GM19238 (cell line): ENCODE measurements around the gene AKAP8L.

Experiments used
- DNase-seq: peaks from one replicate; pipeline ENCODE4 v3.0.0; 2011; ENCODE audit warnings: low spot score; ENCODE audit not compliant: insufficient read length

Gene AKAP8L

DNA sequence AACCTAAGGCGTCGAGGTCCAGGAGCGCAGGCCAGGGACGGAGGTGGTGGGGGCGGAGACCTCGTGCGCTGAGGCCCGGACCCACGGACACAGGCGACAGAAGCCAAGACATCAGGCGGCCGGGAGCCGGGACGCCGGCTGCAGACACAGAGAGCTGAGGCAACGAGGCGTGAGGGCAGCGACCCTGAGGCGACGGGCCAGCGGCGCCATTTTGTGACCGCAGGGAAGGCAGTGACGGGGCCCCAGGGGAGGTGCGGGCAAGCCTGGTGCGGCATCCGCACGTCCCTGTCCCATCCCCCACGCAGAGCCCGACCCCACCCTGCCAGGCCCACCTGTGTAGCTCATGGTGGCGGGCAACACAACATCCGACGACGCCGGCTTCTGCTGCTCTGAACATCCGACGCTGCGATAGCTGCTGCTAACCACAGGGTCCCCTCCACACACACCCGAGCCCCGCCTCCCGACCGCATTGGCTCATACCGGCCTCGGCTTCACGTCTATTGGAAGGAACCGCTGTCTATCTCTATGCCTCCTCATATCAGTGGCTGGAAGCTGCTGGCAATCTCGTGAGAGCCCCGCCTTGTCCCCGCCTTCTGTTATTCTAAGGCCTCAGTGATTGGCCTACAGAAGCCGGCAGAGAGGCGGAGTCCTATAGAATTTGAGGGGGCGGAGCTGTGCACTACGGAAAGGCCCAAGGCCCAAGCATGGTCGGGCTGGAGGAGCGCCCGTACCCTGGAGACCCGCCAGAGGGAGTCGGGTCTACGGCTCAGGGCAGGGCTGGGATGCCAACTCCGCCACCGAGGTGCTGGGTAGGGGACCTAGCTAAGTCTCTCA, at the start of gene AKAP8L:
Gene AKAP8L, minus strand, starts transcription at position 410 of the 834 bp plus-strand sequence. Its CDS starts 65 bp downstream, at position 345.
- DNase-seq, result peak; percentile 98

DNA sequence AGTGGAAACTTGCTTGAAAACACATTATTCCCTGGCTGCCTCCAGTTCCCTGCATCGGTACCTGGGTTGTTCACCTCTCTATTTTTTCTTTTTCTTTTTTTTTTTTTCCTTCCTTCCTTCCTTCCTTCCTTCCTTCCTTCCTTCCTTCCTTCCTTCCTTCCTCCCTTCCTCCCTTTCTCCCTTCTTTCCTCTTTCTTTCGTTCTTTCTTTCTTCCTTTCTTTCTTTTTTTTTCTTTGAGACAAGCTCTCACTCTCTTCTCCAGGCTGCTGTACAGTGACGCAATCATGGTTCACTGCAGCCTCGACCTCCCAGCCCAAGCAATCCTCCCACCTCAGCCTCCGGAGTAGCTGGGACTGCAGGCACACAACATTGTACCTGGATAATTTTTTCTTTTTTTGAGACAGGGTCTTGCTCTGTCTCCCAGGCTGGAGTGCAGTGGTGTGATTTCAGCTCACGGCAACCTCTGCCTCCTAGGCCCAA, 49.0 kb upstream of the AKAP8L start:
- no peak for DNase-seq

- no peak for DNase-seq
Observed at GRCh38 chr19:15466851-15467733, 48.3 kb upstream of the AKAP8L start.

GRCh38 chr19:15464394-15465385, 45.9 kb upstream of the AKAP8L start, which contains the start of gene RASAL3:
Gene RASAL3, minus strand, starts transcription at chr19:15464544. Its CDS starts 186 bp downstream, at chr19:15464358.
- peak; percentile 75 for DNase-seq

DNA sequence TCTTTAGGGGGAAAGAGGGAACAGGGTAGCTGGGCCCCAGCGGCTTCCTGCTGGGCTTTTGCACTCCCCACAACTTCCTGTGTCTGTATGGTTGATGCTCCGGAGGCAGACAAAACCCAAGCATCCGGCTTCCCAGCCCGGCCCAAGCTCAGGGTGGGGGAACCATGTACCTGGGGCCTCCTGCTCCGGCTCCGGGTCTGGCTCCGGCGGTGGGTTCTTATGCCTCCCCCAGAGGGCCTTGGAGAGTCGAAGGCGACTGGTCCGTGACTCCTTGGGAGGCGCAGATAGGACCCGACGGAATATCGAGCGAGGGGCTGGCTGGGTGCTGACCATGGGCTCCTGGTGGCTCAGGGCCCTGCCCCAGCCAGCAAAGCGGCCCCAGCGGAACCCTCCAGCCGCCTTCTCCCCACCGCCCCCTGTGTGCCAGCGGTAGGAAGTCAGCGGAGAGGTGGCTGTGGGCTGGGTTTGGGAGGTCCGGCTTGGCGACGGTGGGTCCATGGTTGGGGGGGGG, 45.1 kb upstream of the AKAP8L start:
- peak; percentile 78 for DNase-seq

DNA sequence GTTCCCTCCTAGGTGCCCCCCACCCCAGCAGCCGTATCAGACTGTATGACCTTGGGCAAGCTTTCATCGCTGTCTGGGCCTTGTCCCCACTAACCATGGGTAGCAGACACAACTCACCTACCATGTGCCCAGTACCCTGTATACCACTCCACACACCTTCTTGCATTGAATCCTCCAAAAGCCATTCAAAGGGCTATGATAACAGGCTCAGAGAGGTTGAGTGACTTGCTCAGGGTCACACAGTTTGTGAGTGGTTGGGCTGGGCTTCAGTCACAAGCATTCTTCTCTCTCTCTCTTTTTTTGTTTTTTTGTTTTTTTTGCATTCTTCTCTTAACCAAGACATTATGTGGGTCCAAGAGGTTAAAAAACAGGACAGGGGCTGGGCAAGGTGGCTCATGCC, 42.9 kb upstream of the AKAP8L start:
- no peak for DNase-seq

DNA sequence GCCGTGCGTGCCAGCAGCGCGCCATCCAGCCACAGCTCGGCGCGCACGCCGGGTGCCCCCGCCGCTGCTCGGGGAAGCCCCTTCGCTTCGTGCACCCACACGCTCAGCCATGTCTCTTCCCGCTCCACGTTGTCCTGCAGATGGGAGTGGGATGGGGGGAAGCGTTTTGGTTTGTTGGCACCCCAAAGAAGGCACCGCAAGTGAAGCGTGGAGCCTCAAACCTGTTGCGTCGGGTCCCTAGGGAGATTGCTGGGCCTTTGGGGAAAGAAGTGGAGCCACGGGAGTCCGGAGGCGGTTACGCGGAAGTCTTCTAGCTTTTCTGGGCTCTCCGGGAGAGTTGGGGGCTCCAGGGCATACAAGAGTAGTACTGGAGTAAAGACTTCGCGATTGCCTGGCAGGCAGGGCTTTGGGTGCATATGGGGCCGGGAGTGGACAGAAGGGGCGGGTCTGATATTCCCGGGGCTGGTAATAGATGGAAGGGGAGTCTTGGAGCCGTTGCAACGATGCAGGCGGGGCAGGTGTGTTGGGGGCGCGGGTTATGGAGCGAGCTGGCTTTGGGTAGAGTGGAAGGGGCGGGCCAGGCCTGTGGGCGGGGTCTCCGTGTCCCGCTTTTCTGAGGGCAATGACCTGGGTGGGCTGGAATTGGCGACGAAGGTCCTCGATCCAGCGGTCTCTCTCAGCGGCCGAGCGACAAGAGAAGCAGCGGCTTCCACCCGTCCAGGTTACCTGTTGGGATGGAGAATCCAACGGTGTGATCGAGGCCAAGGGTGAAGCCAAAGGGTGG, 39.1 kb upstream of the AKAP8L start:
- DNase-seq, result no peak

DNA sequence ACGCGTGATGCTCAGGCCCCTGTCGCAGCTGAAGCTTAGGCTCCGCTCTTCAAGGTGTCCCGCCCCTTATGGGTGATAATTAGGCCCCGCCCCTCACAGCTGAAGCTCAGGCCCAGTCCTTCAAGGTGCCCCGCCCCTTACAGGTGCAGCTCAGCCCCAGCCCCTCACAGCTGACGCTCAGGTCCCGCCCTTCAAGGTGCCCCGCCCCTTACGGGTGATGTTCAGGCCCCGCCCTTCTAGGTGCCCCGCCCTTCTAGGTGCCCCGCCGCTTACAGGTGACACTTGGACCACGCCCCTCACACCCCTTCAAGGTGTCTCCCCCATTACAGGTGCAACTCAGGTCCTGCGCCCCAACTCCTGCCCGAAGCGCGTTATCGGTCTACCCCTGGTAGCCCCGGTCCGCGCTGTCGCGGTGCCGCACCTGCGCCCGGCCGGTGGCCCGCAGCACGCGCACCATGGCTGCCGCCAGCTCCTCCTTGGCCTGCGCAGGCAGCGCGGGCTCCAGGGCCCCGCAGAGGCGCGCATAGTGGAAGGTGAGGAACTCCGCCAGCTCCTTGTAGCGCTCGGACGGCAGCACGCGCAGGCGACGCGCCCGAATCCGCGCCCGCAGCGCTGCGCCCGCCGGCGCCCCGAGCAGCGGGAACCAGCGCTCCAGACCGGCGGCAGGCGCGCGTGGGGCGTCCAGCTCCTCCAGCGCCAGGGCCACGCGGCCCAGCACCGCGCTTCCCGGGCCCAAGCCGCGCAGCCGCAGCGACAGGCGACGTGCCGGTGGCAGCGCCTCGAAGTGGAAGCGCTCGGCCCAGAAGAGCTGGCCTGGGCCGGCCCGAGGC, 38.3 kb upstream of the AKAP8L start:
- DNase-seq, result no peak

GRCh38 chr19:15456441-15456840, 37.7 kb upstream of the AKAP8L start:
- DNase-seq, result no peak

GRCh38 chr19:15455996-15456395, 37.2 kb upstream of the AKAP8L start:
- DNase-seq, result no peak

GRCh38 chr19:15453906-15454860, 35.4 kb upstream of the AKAP8L start:
- no peak for DNase-seq

DNA sequence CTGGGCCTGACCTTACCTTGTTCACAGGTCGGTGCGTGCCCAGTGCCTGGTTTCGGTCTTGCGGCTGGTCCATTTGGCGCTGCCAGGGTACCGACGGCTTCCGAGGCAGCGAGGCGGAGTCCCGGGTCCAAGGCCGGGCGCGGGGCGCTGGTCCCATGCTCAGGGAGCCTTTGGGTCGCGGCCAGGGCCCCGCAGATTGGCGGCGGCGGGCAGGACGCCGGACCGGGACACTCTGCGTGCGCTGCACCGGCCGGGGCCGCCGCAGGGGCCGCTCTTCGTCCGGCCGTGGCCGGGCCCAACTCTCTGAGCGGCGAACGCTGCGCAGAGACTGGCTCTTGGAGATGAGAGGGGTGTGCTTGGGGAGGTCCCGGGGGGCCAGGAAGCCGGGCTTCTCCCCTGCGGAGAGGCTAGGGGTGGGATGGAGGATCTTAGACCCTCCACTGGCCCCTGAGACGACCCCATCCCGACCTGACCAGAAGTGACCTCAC, 34.3 kb upstream of the AKAP8L start:
- DNase-seq, result no peak

DNA sequence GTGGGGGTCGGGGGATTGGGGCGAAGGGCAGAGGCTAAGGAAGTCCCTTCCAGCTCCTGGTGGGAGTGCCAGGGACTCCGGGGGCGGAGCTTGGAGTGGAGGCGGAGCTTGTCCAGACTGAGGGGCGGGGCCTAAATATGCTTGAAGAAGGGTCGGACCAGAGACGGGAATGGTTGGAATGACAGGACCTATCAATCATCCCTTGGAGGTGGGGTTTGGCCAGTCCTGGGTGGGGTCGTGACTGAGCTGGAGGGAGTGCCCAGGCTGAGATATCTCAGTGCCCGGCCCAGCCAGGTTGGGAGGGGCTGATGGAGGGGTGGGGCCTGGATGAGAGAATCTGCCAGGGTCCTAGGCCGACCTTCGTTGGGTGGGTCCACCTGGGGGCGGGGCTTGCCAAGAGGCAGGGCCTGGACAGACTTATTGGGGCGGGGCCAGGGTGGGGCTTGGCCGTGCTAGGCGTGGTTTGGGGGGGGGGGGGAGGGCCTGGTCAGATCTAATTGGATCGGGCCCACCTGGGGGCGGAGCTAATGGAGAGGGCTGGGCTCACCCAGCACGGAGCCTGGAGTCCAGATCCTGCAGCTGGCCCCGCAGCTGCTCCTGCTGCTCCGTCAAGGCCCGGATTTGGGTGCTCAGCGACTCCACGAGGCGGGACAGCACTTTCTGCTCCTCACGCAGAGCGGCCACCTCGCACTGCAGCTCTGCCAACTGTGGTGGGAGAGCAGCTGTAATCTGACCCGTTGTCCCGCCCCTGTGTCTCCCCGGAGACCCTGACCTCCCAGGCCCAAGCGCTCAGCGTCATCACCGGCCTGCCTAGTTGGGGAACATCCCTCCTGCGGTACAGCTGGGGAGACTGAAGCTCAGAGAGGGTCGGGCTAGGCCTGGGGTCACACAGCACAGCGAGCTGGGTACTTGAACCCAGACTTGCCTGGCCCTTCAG, 33.6 kb upstream of the AKAP8L start:
- no peak for DNase-seq

GRCh38 chr19:15450528-15450890, 31.7 kb upstream of the AKAP8L start:
- no peak for DNase-seq

DNA sequence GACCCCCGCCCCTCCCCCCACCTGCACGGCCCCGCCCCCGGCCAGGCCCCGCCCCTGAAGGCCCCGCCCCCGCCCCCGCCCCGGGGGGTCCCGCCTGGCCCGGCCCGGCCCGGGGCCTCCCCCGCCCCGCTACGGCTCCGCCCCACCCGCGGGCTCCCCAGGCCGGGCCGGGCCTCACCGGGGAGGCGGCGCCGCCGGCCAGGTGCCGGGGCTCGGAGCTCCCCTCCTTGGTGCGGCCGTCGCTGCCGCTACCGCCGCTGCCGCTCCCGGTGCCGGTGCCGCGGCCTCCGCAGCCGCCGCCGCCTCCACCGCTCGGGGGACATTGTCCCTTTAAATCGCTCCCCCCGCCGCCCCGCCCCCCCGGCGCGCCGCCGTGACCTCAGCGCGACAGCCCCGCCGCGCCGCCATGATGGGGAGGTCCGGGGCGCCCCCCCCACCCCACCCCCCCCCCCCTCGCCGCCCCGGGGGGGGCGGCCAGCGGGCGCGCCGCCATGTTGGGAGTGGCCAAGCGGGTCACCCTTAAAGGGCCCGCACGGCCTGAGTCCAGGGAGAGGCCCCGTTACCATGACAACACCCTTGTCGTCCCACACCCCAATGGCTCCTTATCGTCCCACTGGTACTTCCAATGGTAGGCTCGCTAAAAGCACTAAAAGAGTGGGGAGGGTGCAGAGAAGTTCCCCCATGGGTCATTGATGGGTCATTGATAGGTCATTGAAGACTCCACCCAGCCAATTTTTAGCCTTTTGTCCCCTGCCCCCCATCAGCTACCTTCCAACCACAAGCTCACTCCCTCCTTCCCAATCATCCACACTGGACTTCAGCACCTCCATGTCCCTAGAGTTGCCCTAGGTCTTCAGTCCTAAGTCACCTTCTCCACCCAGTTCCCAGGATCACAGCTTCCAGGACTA, 31.1 kb upstream of the AKAP8L start, which contains the start of gene WIZ:
Gene WIZ, minus strand, starts transcription at position 337 of the 908 bp plus-strand sequence. CDS start 1,649 bp downstream, outside the sequence.
- peak; percentile 98 for DNase-seq
